ENCODE data around the gene SHC2.

DNA sequence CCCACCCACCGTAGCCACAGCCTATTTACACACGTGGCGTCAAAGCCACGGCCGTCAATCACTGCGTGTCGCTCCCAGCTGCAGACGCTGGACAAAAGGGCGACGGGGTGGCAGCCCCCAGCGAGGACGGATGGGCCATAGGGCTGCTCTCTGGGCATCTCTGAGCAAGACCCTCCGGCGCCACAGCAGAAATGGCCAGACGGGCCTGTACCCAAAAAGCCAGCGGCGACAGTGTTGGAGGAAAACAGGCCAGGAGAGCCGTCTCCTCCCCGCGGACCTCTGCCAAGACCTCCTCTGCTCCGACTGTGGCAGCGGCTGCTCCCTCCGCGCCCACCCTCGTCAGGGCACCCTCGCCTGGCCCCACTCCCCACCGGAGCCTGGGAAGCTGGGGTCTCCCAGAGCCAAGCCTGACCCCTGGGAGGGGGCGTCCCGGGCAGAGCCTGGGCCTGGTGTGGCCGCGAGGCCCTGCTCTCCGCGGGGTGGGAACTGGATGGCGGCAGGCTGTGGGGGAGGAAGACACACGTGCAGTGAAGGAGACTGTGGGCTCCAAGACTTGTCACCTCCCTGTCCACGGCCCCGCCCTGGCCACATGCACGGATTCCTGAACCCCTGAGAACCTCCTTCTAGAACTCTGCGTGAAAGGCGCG, 54.6 kb downstream of the SHC2 start:
- TF ChIP-seq, protein P1, sequence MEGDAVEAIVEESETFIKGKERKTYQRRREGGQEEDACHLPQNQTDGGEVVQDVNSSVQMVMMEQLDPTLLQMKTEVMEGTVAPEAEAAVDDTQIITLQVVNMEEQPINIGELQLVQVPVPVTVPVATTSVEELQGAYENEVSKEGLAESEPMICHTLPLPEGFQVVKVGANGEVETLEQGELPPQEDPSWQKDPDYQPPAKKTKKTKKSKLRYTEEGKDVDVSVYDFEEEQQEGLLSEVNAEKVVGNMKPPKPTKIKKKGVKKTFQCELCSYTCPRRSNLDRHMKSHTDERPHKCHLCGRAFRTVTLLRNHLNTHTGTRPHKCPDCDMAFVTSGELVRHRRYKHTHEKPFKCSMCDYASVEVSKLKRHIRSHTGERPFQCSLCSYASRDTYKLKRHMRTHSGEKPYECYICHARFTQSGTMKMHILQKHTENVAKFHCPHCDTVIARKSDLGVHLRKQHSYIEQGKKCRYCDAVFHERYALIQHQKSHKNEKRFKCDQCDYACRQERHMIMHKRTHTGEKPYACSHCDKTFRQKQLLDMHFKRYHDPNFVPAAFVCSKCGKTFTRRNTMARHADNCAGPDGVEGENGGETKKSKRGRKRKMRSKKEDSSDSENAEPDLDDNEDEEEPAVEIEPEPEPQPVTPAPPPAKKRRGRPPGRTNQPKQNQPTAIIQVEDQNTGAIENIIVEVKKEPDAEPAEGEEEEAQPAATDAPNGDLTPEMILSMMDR (conservative IDR thresholded peaks at IDR 0.05; ENCODE audit: low read depth in 2 of 2): no peak
- TF ChIP-seq POLR2AphosphoS5 (IDR thresholded peaks at IDR 0.05; ENCODE audit: low read depth) (no peak), REST (IDR thresholded peaks at IDR 0.05; ENCODE audit: unreplicated experiment) (no peak), EZH2phosphoT487 (IDR thresholded peaks at IDR 0.05; ENCODE audit: unreplicated experiment) (no peak), EZH2 (IDR thresholded peaks at IDR 0.05; ENCODE audit: low read depth, unreplicated experiment) (no peak), NANOG (IDR thresholded peaks at IDR 0.05; ENCODE audit: borderline replicate concordance) (no peak), CREB1 (CRISPR knock-in tag; IDR thresholded peaks at IDR 0.05; ENCODE audit: low read depth) (no peak), ZNF331 (CRISPR knock-in tag; IDR thresholded peaks at IDR 0.05; ENCODE audit: low read depth) (no peak), ZNF114 (CRISPR knock-in tag; IDR thresholded peaks at IDR 0.05) (no peak)
- TF ChIP-seq, protein P2, sequence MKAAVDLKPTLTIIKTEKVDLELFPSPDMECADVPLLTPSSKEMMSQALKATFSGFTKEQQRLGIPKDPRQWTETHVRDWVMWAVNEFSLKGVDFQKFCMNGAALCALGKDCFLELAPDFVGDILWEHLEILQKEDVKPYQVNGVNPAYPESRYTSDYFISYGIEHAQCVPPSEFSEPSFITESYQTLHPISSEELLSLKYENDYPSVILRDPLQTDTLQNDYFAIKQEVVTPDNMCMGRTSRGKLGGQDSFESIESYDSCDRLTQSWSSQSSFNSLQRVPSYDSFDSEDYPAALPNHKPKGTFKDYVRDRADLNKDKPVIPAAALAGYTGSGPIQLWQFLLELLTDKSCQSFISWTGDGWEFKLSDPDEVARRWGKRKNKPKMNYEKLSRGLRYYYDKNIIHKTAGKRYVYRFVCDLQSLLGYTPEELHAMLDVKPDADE (IDR thresholded peaks at IDR 0.05): no peak

All from GM23338 (cell line).